ENCODE data around the gene MSRB1. TPM values are rescaled to one million over a fixed set of nuclear protein-coding genes. Genes with fewer than 3 reads are reported as not detected.
A peak's percentile ranks its signal among the peaks of the same experiment; 100 is the strongest.

The MSRB1 gene
- total and polyA plus RNA-seq, 9 of the 15 experiments (the other 6 are each of a cell fraction or from before 2014, with no cell fraction given), result 5.4 to 33.7 (median 25.7) TPM

- 0 out of 2 replicates have a peak, but pooled peaks have one; percentile 31 for TF ChIP-seq ARID4B (CRISPR knock-in tag; IDR thresholded peaks at IDR 0.05)
- peak; percentile 90 for TF ChIP-seq THRAP3 (IDR thresholded peaks at IDR 0.05; ENCODE audit: borderline replicate concordance)
- TF ChIP-seq NFRKB (IDR thresholded peaks at IDR 0.05; ENCODE audit: low read depth), result no peak
- no peak for TF ChIP-seq MEF2A (IDR thresholded peaks at IDR 0.05; ENCODE audit: control insufficient read depth, low read depth, low read length)
- no peak for TF ChIP-seq ZNF316 (IDR thresholded peaks at IDR 0.05)
- TF ChIP-seq ZNF707 (CRISPR knock-in tag; conservative IDR thresholded peaks at IDR 0.05), result no peak
- TF ChIP-seq RFX5 (IDR thresholded peaks at IDR 0.05; ENCODE audit: low read depth, low read length), result no peak
- TF ChIP-seq BRD9 (IDR thresholded peaks at IDR 0.05; ENCODE audit: low read depth, partially characterized antibody), result no peak
- TF ChIP-seq ZNF212 (CRISPR knock-in tag; IDR thresholded peaks at IDR 0.05), result no peak
- TF ChIP-seq ZEB2 (IDR thresholded peaks at IDR 0.05), result no peak
- TF ChIP-seq POLR2AphosphoS2 (IDR thresholded peaks at IDR 0.05; ENCODE audit: low read length), result peak; percentile 99
- TF ChIP-seq CEBPZ (IDR thresholded peaks at IDR 0.05; ENCODE audit: borderline replicate concordance, low read depth, low read length), result no peak
Measured at GRCh38 chr16:1960665-1961630, 17.9 kb upstream of the MSRB1 start (continued).
